LNCaP clone FGC (cell line): ENCODE measurements around the gene RBBP8NL.
"Not testable (repeated sequence)": the region's sequence is repeated elsewhere in the genome, so short reads cannot be mapped to it uniquely, and the experiment has no call there.

ENCODE experiments used
- DNase-seq: peaks from one replicate; pipeline ENCODE4 v3.0.0-alpha.2; 2011; ENCODE audit warnings: low read depth
- H3K4me3 ChIP-seq: 2 replicates; pipeline ENCODE4 v1.5.1; 2011; ENCODE audit warnings: mild to moderate bottlenecking, low read depth, low read length, control low read depth
- CTCF ChIP-seq: IDR thresholded peaks from 2 replicates; pipeline ENCODE4 v1.5.1; 2012; ENCODE audit warnings: mild to moderate bottlenecking; ENCODE audit not compliant: control insufficient read depth, insufficient read depth; ENCODE audit errors: extremely low read depth

The RBBP8NL gene

GRCh38 chr20:62376112-62377063 lies 51.0 kb downstream of the RBBP8NL start:
- no peak for DNase-seq
- TF ChIP-seq CTCF, result no peak
- no peak overlapping the region for H3K4me3 ChIP-seq

- no peak overlapping the region for H3K4me3 ChIP-seq
- DNase-seq, result no peak
- no peak for TF ChIP-seq CTCF
These were observed 52.8 kb downstream of the RBBP8NL start for GRCh38 chr20:62374331-62375152.

- DNase-seq, H3K4me3 ChIP-seq: not testable (repeated sequence)
These were observed 53.6 kb downstream of the RBBP8NL start for GRCh38 chr20:62373631-62374179.

GRCh38 chr20:62372042-62372993 lies 55.0 kb downstream of the RBBP8NL start:
- TF ChIP-seq CTCF, result no peak
- no peak for DNase-seq
- no peak overlapping the region for H3K4me3 ChIP-seq

- TF ChIP-seq CTCF, result no peak
- no peak overlapping the region for H3K4me3 ChIP-seq
- DNase-seq, result no peak
These were observed 55.7 kb downstream of the RBBP8NL start for GRCh38 chr20:62371588-62372041.

GRCh38 chr20:62370807-62371587 lies 56.3 kb downstream of the RBBP8NL start:
- TF ChIP-seq CTCF, result no peak
- no peak overlapping the region for H3K4me3 ChIP-seq
- DNase-seq, result no peak
